ENCODE data around the gene SDC1.

The SDC1 gene

DNA sequence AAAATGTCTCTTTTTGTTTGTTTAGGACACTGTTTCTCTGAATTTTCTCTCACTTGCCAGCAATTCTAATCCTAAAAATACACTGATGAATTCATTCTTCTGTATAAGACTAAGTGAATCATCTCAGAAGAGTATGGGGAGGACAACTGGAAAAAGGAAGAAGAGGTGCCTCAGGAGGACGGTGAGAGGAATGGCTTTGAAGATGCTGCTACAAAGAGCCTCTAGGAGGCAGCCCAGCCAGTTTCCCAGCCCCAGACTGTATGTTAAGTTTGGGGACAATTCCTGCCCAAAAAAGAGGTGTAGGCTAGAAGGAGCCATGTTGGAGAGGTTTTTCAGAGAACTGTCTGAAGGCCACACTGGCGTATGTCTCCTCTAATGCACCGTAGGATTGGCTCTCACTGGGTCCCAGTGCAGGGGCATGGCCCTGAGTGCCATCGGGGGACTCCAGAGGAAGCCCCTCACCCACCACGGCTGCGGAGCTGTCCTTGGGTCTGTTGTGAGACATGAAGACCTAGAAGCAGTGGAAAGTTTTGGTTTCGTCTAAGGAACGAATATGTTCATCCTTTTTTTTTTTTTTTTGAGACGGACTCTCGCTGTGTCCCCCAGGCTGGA lies 3.1 kb upstream of the SDC1 start:
- DNase-seq (ENCODE audit: low read depth) = no peak

DNA sequence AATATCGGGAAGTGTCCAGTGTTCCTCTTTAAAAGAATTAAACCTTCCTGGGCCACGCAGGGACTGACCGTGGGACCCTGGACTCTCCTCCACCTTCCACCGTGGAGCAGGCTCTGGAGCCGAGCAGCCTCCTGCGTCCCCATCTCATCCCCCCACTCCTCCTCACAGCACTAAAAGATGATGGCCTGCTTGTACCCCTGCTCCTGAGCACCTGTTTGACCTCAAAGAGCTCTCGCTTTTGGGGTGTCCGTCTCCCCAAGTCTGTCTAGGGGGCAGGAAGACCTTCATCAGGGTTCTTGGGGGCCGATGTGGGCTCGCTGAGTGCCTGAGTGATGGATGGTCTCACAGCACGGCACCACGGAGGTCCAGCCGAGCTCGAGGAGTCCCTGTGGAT lies 1.2 kb upstream of the SDC1 start:
- no peak for DNase-seq (ENCODE audit: low read depth)

DNA sequence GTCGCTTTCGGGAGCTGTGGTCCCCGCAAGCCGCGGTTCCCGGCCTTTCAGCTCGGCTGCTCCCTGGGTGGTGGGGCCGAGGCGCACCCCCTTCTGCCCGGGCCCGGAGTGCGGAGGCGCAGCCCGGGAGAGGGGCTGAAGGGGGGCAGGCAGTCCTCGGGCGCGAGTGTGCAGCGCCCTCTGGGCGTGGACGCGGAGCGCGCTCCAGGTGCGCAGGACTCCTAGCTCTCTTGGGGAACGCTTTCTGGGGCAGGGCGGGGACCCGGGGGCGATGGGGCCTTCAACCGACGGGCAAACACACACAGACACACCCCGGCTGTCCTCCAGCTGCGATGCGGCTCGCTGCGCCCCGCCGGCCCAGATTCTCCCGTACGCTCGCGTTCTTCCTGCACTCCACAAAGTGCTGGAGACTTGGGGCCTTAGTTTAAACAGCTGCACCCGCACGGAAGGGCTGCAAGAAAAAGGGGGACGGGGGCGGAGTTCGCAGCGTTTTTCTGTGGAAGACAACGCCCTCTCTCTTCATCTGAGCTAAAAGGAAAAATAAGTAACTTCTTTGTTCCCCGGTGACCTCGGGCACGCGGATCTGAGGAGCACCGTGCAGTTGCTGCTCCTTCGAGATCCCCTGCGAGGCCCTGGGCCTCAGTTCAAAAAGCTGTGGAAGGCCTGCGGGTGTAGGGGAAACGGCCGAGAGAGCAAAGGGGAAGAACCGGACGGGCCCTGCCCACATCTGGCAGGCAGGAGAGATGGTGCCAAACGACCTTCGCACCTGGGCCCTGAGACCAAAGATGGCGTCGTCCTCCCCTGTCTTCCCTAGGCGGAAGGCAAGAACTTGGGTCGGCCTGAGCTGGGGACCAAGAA lies 593 bp upstream of the SDC1 start:
- no peak for DNase-seq (ENCODE audit: low read depth)

DNA sequence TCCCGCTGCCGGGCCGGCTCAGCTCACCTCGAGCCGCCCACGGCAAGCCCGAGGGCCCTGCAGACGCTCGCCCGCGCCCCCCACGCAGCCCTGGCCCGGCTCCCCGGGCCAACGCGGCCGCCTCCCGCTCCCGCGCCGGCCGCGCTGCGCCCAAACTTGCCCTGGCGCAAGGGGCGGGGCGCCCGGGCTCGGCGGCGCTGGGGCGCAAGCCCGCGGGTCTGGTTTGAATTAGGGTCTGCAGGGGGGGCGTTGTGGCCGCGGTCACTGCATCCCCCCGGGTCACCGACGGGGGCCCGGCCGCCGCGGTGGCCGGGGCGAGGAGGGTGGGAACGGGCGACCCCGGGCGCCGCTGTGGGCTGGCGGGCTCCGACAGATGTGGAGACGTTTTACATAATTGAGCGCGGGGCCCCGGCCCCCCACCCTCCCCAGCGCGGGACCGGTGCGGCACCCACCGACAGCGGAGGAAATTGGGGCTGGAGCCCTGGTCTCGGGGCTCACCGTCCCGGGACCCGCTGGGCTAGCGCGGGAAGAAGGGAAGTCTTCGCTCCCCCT lies 690 bp downstream of the SDC1 start:
- DNase-seq (ENCODE audit: low read depth) = no peak

DNA sequence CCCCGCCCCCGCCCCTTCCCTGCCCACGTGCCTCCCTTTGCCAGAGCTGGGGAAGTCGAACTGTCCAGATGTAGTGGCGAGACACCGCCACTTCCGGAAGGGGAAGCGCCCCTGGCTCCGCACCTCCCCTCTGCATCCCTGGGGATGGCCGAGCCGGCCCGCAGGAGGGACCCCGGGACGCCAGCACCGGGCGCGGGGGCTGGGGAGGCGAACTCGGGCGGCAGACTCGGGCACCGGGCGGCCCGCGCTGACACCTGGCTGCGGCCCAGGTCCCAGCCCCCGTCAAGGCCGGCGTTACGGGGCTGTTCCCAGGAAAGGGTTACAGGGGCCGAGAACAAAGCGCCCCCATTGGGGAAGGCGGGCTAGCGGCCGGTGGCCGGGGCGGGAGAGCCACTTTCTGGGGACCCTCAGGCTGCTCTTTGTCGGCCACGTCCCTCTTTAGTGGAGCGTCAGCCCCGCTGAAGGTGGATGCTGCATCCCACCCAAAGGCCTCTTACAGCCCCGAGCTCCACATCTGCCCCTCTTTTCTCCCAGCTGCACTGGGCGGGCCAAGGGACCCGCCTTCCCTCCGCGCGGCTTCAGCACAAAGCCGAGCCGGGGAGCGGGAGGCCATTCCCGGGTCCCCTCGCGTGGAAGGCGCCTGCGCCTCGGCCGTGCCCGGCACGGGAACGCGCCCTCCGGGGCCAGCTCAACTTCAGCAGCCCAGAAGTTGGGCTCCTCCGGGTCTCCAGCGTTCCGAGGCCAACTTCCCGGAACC lies 1.3 kb downstream of the SDC1 start:
- no peak for DNase-seq (ENCODE audit: low read depth)

DNA sequence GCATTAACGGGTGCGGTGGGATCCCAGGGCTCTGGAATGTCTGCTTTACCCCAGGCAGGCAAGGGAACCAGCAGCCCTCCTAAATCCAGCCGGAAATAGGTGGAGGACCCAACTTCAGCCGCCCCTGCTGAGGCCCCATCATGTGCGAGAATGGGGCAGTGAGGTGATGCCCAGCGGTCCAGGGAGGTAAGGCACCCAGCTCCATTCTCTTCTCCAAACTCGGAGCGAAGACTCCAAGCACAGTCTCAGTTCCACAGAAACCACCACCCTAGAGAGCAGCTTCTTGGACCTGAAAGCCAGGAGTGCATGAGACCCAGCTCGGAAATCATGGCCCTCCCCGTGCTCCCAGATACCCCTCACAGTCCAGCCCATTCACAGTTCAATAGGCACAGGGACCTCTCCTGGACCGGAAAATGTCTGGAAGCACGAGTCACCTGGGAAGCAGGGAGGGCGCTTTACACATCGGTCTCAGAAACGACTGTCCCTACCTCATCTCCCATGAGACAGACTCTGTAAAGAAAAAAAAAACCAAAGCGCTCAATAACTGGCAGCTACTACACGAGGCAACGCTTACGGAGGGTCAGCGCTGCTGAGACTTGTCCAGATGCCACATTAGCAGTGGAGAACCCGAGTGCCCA lies 2.0 kb downstream of the SDC1 start:
- no peak for DNase-seq (ENCODE audit: low read depth)

DNA sequence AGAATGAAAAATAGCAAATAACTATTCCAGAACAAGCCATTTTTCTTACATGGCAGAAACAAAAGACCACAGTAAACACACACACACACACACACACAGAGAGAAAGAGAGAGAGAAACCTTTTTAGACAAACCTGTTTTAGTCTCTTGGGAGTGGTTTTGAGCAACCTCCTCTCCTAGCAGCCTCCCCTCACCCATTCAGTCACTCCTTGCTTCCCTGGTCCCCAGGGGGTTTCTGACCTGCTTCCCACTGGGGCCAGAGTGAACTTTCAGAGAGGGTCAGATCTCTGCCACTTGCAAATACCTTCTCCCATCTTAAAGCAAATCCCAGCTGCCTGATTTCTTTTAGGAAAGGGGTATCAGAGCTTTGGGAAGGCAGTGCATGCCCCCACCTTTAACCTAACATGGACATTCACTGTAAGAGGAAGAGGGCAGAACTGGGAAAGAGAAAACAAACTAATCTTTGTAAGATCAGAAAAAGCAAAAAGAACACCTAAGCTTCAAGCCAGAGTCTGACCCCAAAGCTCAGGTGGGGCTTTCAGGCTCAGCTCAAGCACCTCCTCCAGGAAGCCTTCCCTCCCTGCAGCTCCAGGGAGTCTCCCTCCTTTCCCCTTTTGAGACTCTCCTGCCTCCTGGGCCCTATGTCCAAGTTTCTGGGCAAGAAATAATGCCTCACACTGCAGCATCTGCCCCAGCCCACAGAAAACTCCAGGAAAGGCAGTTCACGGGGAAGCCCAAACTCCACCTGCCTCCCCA lies 2.7 kb downstream of the SDC1 start:
- DNase-seq (ENCODE audit: low read depth) = no peak

DNA sequence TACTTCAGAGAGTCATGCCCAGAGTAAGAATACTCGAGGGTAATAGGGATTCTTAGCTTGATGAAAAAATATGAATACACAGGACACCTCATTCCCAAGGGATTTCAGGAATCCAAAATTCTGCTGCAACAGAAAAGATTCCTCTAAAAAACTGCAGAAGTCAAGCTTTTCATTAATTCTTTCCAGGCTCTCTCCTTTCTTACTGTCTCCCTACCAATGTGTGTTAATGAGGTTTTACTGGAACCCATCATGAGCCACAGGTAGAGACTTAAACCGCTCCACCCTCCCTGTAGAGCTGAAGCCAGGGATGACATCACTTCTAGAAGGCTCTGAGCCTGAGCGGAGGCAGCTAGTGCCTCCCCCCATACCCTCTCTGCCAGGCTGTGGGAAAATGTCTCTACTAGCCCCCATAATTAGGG lies 3.4 kb downstream of the SDC1 start:
- no peak for DNase-seq (ENCODE audit: low read depth)

DNA sequence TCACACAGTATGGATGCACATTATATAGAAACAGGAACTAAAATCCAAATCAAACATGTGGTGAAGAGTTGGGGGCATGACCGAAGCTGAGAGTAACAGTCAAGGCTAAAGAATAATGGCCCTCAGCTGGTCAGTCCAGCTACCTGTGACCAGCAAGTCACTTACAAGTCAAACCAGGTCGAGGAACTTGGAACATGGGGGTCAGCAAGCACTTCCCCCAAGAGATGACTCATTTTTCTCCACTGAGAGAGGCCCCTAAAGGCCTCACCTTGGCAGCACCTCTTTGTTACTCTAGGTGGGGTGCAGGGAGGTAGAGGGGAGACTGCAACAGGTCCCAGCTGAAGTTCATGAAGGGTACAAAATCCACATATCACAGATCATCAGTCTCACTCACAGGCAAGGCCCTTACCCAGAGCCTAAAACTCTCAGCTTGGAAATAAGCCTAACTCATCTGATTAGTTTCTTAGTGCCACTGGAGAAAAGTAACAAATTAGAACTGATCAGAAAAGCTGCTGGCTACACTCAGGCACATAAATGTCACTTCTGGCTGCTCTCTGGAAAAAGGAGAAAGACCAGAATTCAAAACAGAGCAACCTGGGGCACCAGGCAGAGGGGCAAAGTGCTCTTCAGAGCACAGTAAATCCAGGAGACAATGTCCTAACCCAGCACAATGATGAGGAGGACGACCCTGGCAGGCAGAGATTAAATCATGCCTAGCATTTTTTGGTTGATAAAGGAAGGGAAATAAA lies 4.0 kb downstream of the SDC1 start:
- no peak for DNase-seq (ENCODE audit: low read depth)

DNA sequence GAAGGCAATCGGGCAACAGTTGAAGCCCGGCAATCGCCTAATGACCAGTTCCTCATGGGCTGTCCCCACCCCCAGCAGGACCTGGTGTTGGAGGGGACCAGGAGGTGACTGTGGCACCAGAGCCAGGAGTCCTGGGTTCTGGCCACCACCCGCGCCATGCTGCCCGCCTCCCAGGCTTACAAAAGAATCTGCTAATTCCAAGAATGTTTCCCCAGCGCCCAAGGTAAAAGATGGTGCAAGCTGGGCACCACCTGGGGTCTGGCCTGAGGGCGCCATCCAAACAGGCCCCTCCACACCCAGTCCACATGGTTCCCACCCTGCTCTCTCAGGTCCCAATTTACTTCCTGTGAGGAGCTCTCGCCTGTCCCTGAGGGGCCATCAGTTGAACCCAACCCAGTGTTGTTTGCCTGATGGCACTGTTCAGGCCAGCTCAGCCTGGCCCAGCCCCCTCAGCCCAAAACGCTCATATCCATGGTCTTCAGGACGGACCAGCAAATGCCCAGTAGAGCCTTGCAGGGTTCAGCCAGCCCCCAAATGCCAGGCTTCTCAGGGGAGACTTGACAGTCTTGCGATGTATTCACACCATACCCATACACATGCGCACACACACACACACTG lies 5.1 kb downstream of the SDC1 start:
- DNase-seq (ENCODE audit: low read depth) = no peak

DNA sequence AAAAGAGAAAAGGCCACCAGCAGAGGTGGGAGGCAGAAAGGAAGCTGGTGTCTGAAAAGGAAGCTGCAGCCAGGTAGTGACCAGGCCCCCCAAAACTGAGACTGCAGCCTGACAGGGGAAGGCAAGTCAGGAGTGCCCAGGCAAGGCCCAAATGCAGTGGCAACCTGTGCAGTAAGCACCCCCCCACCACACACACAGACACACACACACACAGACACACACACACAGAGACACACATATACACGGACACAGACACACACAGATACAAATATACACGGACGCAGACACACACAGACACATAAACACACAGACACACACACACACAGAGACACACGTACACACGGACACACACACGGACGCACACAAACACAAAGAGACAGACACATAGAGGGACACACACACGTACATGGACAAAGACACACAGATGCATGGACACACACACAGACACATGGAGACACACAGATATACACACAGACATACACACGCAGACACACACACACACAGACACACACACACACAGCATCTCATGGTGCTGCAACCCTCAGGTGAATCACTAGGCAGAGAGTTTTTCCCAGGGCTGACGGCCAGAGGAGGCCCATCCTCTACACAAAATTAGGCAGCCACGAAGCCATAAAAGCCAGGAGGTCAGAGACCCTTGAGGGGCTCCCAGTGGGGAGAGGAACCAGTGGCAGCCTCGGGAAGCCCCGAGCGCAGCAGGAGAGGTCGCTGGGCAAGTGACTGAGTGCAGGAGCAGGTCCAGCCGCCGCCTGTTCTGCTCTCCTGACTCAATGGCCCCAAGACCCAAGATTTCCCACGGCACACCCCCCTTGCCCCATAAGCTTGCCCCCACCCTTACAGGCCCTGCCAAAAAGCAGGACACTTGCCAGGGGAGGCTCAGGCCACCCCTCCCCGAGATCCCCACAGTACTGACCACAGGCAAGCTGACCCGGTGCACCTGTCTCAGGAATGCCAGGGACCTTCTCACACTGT lies 6.3 kb downstream of the SDC1 start:
- DNase-seq (ENCODE audit: low read depth) = no peak

DNA sequence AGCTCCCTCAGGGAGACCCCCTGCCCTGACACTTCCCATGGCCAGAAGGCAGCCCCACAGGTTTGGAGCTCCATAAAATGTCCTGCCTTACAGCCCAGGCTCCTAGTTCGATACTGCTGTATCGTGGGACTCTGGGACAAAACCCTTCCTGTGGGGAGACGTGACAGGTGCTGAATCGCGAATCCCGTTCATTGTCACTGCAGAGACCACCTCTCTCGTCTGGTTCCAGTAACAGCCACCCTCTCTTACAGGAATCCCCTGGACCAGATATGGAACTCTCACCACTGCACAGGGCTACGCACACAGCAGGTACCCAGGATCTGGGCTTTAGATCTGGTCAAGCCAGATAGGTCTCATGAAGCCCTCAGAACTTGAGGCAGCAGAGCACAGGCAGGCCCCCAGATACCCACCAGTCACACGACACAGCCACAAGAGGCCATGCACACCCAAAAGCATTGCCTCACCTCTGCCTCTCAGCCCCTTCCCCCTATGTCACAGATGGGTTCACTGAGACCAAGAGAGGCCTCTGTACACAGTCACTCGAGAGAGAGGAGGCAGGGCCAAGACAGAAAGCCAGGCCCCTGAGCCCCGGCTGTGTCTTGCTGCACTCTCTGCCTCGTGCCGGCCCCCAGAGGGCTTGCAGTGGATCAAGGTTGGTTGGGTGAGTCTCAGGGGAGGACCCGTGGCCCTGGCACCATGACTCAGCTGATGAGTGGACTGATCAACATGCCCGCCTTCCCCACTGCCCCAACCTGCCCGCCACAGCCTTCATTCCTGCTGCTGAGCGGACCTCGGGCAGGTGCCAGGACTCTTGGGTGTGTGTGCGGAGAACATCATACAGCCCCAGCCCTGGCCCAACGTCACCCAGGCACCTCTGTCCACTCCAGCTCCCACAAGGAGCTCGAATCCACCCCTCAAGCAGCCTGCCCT lies 7.6 kb downstream of the SDC1 start:
- DNase-seq (ENCODE audit: low read depth) = no peak

DNA sequence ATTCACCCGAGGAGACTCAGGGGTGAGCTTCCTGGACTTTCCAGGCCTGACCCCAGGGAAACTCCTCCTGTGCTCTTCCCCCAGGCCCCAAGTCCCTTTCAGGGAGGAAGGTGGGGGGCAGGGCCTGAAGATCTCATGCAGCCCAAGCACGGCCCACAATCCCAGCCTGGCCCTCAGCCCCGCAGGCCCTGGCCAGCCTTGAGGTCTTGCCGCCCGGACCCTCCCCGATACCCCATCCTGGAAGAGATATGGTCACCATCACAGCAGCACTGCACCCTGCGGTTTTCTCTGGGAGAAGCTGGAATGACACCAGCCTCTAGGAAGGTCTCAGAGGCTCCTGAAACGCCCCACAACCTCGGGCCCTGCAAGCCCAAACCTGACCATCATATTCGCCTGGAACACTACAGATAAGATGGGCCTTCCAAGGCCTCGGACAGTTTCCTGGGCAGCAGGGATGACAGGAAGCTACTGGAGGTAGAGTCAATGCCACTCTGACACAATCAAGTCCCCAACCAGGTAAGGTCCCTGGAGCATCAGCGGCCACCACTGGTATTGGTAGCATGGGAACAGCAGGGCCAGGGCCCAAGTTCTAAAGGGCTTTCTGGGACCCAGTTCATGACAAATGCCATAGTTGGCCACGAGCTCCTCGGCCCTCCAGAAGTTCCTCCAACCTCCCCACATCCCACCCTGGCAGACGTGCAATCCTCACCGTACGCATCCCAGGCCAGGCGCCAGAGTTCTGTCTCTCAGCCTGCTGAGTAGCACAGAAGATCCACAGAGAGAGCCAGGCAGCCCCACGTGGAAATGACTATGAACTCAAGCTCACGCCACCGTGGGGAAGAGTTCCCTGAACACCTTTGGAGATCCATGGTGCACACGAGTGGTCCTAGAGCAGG lies 8.6 kb downstream of the SDC1 start:
- DNase-seq (ENCODE audit: low read depth) = no peak

DNA sequence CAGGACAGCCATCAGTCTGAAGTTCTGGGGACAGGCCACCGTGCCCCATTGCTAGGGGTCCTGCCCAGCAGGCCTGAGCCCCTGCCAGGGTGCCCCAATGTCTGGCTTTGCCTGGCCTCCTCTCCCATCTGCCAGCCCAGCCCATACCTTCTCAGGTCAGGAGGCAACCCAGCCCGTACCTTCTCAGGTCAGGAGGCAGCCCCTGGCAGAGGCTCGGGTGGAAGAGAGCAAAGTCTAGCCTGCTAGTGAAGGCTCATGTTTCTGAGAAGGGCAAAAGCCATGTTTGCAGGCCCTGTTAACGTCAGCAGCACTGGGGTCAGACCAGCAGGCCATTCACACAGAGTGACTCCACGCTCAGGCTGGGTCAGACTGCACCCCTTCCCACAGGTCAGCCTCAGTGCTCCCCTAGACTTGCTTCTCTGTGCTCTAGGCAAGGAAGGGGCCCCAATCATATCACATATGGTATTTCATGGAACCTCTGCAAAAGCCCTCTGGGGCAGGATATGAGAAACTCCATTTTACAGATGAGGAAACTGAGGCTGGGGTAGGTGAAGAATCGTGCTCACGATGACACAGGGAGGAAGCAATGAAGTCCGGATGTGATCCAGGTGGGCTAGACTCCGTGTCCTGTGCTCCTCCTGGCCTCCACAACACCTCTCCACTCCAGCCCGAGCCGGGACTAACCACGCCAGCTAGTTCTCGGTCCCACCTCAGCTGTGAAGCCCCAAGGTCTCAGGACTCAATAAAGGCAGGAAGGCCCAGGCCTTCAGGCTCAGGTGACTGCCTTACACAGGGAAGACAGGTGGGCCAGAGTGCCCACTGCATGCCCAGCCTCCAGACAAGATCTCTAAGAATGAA lies 9.5 kb downstream of the SDC1 start:
- no peak for DNase-seq (ENCODE audit: low read depth)

DNA sequence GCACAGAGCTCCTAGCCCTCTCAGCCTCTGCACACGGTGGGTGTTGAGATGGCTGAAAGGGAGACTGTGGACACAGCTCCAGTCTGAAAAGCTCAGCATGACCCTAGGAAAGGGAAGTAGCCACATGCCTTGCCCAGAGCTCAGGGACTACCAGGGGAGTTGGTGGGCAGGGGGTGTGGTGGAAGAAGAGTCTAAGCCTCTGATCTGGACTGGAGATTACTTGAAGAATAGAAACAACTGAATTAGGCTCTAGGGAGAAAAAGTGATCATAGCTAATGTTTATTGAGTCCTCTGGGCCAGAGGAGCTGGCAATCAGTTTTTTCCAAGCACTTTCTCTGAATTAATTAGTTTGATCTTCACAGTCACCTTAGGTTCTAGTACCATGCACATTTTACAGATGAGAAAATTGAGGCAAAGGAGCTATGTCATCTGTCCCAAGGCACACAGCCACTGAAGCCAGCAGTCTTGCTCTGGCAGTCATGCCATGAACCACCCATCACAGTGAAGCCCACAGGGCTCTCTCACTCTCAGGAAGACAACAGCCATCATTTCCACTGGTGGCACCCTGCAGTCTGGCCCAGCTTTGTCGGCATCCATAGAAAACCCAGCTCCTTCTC lies 10.3 kb downstream of the SDC1 start:
- DNase-seq (ENCODE audit: low read depth) = no peak

Data from non-pigmented ciliary epithelial cell (primary cell).